Measurements from ENCODE around the gene MDM4.

MDM4 gene

DNA sequence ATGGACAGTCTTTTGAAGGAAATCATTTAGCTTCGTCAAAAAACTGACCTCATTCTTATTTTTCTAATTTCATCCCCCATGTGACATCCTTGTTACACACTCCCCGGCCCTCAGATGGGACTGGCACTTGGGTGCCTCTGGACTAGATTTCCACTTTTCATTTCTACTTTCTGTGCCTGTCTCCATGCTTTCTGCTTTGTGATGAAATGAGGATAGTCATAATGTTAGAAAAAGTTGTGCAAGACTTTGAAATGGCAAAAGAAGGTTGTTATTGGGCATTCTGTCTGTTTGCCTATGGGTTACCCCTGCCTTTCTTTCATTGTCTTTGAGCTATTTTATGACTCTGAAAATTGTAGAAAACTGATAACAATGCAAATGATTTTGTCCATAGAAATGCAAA lies 54.9 kb downstream of the MDM4 start:
- in situ Hi-C loops (cut with HindIII; ENCODE audit: low pct_ligation_motif_present, low pct_unique_long_range_greater_than_20kb, low sequenced_read_pairs): no loop called here
- no peak for DNase-seq

DNA sequence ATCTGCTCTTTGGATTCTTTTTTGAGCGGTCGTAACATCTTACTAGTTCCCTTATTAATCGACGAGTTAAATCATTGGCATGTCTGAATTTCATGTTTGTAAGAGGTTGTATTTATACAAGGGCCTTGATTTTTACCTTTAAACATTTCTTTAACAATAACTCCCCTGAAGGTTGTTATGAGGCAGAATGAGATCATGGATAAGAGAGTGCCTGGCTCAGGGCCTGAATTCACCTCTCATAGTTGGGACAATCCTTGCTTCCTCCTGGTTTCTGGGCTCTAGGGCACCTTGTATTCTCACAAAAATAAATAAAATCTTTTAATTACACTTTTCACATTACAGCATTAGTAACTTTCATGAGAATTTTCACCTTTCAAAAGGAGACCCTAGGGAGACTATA lies 55.4 kb downstream of the MDM4 start:
- in situ Hi-C loops (cut with HindIII; ENCODE audit: low pct_ligation_motif_present, low pct_unique_long_range_greater_than_20kb, low sequenced_read_pairs): no loop called here
- DNase-seq: no peak

DNA sequence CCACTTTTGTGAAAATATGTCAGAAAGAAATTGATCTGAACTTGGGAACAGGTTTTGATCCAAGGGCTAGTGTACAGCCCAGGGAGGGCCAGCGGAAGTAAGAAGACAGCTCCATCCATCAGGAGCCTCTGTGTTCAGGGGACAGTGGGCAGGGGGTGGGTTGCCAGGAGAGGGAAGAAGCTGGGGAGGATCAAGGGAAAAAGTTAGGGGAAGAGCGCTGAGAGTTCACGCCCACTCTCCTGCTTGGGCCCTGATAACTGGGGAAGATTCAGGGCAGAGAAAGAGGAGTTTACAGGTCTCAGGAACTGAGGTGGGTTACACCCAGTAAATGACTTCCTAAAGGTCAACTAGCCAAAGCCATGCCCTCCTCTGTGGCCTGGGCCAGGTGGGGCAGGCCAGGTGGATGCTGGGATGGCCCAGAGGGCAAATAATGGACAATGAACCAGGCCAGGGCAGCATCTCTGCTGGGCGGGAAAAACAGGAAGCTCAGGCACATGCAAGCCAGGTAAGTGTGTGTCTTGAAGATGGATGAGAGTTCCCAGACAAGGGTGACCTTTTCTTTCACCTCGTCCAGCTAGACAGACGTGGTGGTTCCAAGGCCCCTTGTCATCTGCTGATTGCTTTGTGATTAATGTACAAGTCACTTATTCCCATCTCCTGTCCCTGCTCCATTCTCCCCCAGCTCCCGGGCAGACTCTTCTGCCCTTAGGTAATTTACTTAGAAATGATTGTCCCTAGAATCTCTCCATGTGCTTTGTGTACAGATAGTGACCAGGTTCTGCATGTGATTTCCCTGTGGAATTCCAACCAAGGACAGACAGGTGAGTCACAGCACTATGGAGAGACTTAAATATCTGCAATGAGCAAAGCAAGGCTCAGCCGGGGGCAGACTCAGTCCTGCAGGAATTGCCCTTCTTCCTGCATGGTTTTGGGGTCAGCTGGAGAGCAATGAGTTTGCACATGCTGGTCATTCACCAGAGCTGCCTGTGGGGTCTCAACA lies 57.0 kb downstream of the MDM4 start:
- in situ Hi-C loops (cut with HindIII; ENCODE audit: low pct_ligation_motif_present, low pct_unique_long_range_greater_than_20kb, low sequenced_read_pairs): no loop called here
- no peak for DNase-seq

DNA sequence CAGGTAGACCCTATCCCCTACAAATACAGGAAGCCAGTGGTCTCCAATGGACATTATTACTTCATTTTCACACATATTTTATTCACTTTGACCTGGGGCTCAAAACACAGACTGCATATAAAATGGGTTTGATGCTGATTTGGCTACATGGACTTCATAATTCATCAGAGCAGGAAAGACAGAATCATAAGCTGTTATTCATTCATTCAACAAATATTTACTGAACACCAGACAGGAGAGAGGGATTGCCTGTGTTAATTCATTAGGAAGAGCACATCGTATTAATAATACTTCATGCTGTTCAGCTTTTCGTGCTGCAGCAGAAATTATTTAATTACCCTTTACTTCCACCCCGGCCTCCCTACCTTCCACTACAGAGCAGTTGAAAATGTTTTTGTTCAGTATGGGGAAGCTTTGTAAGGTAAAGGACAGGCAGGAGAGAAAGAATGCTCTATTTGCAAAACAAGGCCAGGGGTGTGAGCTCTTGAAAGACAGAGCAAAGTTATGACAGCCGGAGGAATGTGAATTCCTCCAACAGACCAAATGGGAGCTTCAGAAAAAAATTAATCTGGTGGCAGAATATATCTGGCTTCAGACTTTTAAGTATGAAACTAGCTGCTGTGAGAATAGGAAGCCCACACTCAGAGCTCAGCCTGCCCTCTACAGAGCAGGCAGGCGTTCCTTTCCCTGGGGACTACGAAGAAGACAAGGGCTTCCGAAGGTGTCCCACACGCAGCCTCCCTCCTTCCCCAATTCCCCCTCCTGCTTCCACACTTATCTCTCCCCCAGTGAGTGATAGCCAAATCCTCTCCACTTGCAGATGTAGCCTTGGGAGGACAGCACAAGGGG lies 58.0 kb downstream of the MDM4 start:
- in situ Hi-C loops (cut with HindIII; ENCODE audit: low pct_ligation_motif_present, low pct_unique_long_range_greater_than_20kb, low sequenced_read_pairs): no loop called here
- no peak for DNase-seq

DNA sequence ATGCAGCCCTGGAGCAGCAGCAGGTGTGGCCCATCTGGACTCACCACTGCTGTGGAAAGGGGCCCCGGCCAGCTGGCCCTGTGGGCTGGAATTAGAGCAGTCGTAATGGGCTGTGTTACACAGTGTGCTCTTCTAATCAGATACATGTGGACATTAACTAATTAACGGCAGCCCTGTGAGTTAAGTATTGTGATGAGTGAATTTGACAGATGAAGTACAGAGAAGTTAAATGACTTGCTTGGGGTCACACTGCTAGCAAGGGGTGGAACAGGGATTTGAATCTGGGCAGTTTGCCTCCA lies 58.6 kb downstream of the MDM4 start:
- no peak for DNase-seq
- in situ Hi-C loops (cut with HindIII; ENCODE audit: low pct_ligation_motif_present, low pct_unique_long_range_greater_than_20kb, low sequenced_read_pairs): no loop called here

DNA sequence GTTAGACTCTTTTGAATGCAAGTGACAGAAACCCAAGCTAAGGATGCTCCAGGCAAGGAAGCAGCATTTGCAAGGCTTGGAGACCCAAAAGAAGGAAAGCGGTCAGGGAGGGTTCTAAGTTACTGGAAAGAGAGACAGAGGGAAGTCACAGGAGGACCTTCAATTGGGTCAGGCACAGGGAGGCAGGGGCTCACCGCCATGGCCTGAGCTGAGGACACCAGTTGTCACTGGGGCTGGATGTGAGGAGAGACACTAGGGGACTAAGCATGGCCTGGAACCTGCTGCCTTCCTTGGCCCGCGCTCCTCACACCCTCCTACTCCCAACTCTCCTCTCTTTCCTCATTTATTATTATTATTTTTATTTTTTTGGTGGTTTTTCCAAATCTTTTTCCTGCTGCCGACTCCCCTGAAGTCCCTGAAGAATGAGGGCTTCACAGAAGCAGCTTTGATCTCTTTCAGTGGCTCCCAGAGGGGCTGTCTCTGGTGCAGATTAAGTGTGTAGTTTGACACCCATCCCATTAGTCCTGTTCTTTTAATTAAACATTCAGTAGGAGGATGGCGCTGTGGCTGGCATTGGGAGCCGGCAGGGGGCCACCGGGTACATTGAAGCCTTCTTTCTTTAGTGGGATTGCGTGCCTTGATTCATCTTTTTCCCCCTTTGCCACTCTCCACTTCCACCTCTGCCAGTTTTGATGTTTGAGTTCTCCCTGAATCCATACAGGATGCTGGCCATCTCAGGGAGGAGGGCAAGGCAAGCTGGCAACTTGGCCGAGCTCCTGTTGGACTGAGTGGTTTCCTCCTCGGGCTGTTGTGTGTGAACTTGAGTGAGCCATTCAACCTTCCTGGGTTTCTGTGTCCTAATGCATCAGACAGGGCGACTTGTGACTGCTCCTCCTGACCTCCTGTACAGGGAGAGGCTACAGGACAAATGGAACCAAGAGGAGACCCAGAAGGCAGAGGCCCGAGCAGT lies 59.3 kb downstream of the MDM4 start:
- in situ Hi-C loops (cut with HindIII; ENCODE audit: low pct_ligation_motif_present, low pct_unique_long_range_greater_than_20kb, low sequenced_read_pairs): no loop called here
- no peak for DNase-seq

DNA sequence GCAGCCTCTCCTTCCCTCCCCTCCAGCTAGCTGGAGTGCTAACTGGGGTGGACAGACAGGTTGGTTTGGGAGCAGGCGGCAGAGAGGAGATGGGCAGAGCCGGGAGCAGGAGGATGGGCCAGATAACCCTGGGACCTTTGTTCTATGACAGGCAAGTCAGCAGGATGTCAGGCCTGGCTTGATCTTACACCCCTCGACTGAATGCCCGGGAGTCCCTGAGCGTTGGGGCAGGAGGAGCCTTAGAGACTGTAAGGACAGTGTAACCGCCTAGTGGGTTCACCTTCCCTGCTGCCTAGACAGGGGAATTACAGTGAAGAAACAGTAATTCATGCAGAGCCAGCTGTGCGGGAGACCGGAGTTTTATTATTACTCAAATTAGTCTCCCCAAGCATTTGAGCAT lies 60.2 kb downstream of the MDM4 start:
- in situ Hi-C loops (cut with HindIII; ENCODE audit: low pct_ligation_motif_present, low pct_unique_long_range_greater_than_20kb, low sequenced_read_pairs): no loop called here
- DNase-seq: no peak

DNA sequence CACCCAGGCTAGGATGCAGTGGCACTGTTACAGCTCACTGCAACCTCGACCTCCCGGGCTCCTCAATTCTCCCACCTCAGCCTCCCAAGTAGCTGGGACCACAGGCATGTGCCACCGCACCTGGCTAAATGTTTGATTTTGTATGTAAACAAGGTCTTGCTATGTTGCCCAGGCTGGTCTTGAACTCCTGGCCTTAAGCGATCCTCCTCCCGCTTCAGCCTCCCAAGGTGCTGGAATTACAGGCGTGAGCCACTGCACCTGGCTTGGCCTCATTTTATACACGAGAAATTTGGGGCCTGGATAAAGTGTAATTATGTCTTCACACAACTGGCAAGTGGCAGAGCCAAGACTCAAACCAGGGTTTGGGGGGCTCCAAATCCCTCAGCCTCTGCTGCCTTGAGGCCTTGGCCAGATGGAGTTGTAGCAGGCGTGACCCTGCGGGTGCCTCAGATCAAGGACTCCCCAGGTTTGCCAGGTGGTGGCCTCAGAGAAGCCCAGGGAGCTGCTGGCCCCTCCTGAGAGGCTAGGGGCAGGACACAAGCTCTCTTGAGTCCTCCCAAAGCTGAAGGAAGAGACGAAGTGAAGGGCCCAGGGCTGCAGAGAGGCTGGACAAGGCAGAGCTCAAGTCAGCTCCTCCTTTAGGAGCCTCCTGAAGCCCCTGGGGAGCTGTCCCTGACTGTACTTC lies 61.7 kb downstream of the MDM4 start:
- in situ Hi-C loops (cut with HindIII; ENCODE audit: low pct_ligation_motif_present, low pct_unique_long_range_greater_than_20kb, low sequenced_read_pairs): no loop called here
- DNase-seq: no peak

DNA sequence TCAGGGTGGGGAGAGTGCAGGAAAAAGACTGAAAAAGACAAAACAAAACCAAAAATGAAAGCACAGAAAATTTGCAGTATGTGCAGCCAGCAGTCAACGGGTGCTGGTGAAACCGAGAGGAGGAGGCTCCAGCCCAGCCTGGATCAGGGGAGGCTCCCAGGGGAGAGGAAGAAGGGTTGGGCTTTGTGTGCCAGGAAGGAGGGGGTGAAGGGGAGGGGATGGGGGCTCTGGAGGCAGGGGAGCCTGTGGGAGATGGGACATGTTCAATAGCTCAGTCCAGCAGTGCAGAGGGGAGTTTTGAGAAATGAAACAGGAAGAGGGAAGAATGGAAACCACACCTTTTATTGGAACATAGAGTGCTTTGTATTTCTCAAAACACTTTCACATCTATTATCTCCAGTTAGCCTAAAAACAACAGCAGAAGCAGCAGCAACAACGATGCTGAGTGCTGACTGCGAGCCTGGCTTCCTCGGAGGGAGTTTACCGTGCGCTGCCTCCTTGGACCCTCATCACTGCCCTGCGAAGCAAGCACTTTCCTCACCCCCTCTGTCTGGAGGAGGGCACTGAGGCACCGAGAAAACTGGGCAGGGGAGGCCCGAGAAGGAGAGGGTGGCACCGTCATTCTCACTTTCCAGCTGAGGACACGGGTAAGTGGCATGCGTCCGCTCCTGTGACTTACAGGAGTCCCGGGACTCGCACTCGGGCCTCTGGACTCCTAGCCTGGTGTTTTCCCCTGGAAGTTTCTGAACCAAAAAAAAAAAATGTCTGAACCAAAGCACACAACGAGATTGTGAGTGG lies 62.9 kb downstream of the MDM4 start:
- DNase-seq: no peak
- in situ Hi-C loops (cut with HindIII; ENCODE audit: low pct_ligation_motif_present, low pct_unique_long_range_greater_than_20kb, low sequenced_read_pairs): no loop called here

DNA sequence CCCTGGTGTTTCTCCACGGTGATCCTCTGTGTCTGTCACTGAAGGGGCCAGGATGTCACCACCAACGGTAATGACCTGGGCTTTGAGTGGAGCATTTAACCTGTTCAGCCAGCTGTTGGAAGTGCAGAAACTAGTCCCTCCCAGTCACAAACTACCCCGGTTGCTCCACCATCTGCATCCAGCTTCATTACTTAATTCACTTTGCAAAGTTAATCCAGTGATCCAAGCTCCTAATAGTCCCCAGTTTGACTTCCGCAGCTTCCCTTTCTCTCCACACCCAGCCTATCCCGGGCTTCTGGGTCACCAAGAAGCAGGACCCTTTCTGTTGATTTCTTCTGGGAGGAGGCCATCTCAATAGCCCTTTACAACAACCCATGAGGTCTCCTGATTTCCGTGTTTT lies 63.5 kb downstream of the MDM4 start:
- no peak for DNase-seq
- in situ Hi-C loops (cut with HindIII; ENCODE audit: low pct_ligation_motif_present, low pct_unique_long_range_greater_than_20kb, low sequenced_read_pairs): no loop called here

DNA sequence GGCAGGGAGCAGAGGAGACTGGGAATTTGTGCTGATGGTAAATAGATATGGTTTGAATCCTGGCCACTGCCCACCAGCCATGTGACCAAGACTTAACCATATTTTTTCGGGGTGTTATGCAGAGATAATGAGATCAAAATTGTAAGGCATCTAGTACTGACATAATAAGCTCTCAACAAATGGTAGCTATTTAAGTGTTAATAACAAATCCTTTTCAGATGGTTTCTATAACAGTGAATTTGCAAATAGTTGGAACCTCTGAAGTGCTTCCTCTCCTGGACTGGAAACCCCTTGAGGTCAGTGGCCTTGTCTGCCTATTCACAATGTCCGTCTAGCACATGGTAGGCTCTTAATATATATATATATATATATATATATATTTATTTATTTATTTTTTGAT lies 64.7 kb downstream of the MDM4 start:
- DNase-seq: no peak
- in situ Hi-C loops (cut with HindIII; ENCODE audit: low pct_ligation_motif_present, low pct_unique_long_range_greater_than_20kb, low sequenced_read_pairs): no loop called here

DNA sequence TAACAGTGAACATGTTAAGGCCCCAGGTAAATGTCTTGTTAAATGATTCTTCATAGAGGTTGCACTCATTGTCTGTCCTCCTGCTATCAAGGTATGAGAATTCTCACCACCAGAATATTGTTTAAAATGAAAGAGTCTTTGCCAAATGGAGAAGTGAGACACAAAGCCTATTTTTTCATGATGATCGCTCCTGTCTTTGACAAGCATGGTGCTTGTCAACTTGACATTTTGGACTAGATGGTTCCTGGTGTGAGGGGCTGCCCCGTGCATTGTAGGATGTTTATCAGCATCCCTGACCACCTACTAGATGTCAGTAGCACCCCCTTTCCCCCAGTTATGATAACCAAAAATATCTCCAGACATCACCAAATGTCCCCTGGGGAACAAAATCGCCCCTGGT lies 65.6 kb downstream of the MDM4 start:
- no peak for DNase-seq
- in situ Hi-C loops (cut with HindIII; ENCODE audit: low pct_ligation_motif_present, low pct_unique_long_range_greater_than_20kb, low sequenced_read_pairs): no loop called here

DNA sequence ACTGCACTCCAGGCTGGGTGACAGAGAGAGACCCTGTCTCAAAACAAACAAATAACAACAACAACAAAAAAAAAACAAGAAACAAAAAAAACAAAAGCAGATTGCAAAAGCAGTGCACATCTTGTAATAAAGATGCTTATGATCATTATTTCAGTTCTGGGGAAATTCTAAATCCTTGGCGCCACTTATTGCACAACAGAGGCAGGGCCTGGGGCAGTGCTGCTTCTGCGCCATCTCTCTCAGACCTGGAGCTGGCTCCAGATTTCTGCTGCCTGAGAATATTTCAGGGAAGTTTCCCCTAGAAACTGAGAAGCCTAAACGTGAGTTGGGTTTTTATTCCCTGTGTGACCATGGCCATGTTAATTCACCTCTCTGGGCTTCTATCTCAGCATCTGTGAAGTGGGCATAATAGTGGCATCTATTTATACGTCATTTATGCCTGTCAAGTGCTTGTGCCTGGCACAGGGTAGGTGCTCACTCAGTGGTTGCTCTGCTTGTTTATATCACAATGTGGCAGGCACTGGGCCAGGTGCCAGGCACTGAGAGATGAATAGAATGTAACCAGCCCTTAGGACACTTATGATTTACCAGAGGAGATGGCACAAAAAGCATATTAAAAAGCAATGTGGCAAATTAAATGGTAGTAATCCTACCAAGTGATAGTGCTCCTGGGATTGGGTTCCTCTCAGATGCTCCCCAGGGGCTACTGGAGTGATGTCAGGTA lies 67.9 kb downstream of the MDM4 start:
- DNase-seq: no peak
- in situ Hi-C loops (cut with HindIII; ENCODE audit: low pct_ligation_motif_present, low pct_unique_long_range_greater_than_20kb, low sequenced_read_pairs): no loop called here

DNA sequence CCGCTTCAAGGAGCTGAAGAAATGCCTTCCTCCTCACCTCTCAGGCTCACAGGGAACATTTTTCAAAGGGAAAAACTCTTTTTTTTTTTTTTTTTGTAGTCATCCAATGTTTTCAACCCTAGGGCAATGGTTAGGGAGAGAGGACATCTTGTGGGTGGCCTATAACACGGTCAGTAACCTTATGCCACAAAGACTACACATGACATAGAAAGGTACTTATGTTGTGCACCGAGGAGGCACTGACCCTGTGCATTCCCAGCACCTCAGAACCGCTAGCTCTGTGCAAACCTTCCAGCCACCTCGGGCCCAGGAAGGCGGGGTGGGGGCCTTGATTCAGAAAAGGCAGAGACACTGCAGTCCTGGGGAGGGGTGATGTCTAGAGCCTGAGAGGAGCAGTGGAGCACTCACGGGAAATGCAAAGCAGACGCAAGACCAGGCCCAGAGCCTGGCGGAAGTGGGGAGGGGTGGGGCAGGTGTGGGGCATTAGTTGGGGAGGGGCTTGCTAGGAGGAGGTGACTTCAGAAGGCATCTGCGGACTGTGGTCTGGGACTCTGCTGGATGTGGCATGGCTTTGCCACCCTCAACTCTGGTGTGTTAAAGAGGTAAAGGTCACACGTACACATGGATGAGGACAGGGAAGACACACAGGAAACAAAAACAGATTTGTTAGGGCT lies 68.6 kb downstream of the MDM4 start:
- no peak for DNase-seq

DNA sequence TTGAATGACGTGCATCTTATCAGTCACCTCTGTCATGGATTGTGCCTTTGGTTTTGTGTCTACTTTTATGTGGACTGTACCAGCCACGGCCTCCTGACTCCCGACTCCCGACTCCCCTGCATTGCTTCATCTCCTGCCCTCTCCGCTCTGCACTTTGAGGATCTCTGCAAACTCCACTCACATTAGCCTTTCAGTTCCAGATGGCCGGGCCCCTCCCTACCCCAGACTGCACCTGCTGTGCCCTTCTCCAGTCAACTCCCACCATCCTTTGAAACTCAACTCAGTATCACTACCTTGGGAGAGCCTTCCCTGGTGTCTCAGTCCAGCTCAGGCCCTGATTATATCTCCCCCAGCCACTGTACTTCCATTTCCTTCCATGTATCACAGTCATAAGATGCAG lies 71.4 kb downstream of the MDM4 start:
- no peak for DNase-seq

More for the DNA sequence above, 68.6 kb downstream of the MDM4 start:
- in situ Hi-C loops (cut with HindIII; ENCODE audit: low pct_ligation_motif_present, low pct_unique_long_range_greater_than_20kb, low sequenced_read_pairs): no loop called here

DNA sequence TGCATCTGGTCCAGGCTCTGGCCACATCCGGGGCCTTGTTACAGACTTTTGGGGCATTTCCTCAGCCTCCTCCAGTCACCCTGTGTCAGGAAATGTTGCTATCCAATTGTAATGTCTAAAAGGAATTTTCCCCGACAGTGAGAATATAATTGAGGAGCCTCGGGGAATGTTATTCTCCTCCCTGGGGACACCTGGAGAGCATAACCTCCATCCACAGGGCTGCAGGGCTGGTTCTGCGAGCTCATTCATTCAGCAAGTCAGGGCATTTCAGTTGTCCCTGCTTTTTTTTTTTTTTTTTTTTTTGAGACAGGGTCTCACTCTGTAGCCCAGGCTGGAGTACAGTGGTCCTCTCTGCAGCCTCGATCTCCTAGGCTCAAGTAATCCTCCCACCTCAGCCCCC lies 72.6 kb downstream of the MDM4 start:
- no peak for DNase-seq
- in situ Hi-C loops (cut with HindIII; ENCODE audit: low pct_ligation_motif_present, low pct_unique_long_range_greater_than_20kb, low sequenced_read_pairs): no loop called here

More for the DNA sequence above, 71.4 kb downstream of the MDM4 start:
- in situ Hi-C loops (cut with HindIII; ENCODE audit: low pct_ligation_motif_present, low pct_unique_long_range_greater_than_20kb, low sequenced_read_pairs): no loop called here

Data from ACHN (cell line).